PFSK-1 (cell line): ENCODE data around the gene UVSSA.

Experiments used
- POLR2AphosphoS5 ChIP-seq: IDR thresholded peaks from 2 replicates; pipeline ENCODE4 v1.6.1; 2012; ENCODE audit warnings: low read depth, mild to moderate bottlenecking, control low read depth, low read length, moderate library complexity
- REST ChIP-seq, 2 experiments: IDR thresholded peaks; 2 replicates each; pipeline versions ENCODE4 v1.6.1 to v1.8.0; 2011 to 2012; ENCODE audit warnings: low read depth in 2 of 2, low read length in 2 of 2, control low read depth in 1 of 2, inconsistent platforms in 1 of 2, mild to moderate bottlenecking in 1 of 2, moderate library complexity in 1 of 2; ENCODE audit not compliant: insufficient read depth in 1 of 2

GRCh38 chr4:1381181-1381621, 34.2 kb downstream of the UVSSA start:
- TF ChIP-seq REST (IDR thresholded peaks at IDR 0.05; ENCODE audit: insufficient read depth in 1 of 2, low read depth in 2 of 2, low read length in 2 of 2) = no peak
- TF ChIP-seq POLR2AphosphoS5 = no peak
